Calu3 (cell line): ENCODE measurements around the gene IGFBP6. TPM values are rescaled to one million over a fixed set of nuclear protein-coding genes. Genes with fewer than 3 reads are reported as not detected.

ENCODE experiments used
- BruUV-seq: library from RNA; stranded (reverse); fragments of 400-500 nt; replicated peaks from 2 replicates; lab custom pipeline; 2021; lab: Mats Ljungman, UMichigan
- CTCF ChIA-PET: fragments of 300-600 bp; sonication (Branson Sonifier 250); formaldehyde crosslinking; loops from one replicate; lab custom pipeline; 2022; ENCODE audit warnings: antibody characterized with exemption; lab: Charles Lee
- DNase-seq: peaks from one replicate; pipeline ENCODE4 v3.0.0; 2022
- H3K27ac Mint-ChIP-seq: one replicate; pipeline ENCODE4 v1.8.0; 2022; ENCODE audit warnings: mixed read lengths; ENCODE audit not compliant: unreplicated experiment
- H3K27me3 Mint-ChIP-seq: one replicate; pipeline ENCODE4 v1.8.0; 2022; ENCODE audit warnings: mixed read lengths; ENCODE audit not compliant: unreplicated experiment
- H3K36me3 Mint-ChIP-seq: one replicate; pipeline ENCODE4 v1.8.0; 2022; ENCODE audit warnings: mild to moderate bottlenecking, moderate library complexity, mixed read lengths; ENCODE audit not compliant: insufficient read depth, unreplicated experiment
- H3K4me1 Mint-ChIP-seq: one replicate; pipeline ENCODE4 v1.8.0; 2022; ENCODE audit warnings: mild to moderate bottlenecking, low read depth, mixed read lengths; ENCODE audit not compliant: unreplicated experiment
- H3K4me3 Mint-ChIP-seq: one replicate; pipeline ENCODE4 v1.8.0; 2022; ENCODE audit warnings: mild to moderate bottlenecking, low read depth, moderate library complexity, mixed read lengths; ENCODE audit not compliant: unreplicated experiment
- H3K9me3 Mint-ChIP-seq: one replicate; pipeline ENCODE4 v1.8.0; 2022; ENCODE audit warnings: low read depth, mixed read lengths; ENCODE audit not compliant: unreplicated experiment
- intact Hi-C: fragments of 100-400 bp; cut with micrococcal nuclease; formaldehyde crosslinking; loops from one replicate; pipeline ENCODE4 v1.10.0; 2022; ENCODE audit not compliant: unreplicated experiment
- total RNA-seq: library from RNA; stranded (reverse); gene quantifications from 2 replicates; pipeline ENCODE4 v1.2.3, GENCODE V29; 2022
- TF ChIP-seq, protein P1 (sequence below): fragments of 200-600 bp; IDR thresholded peaks from one replicate; pipeline ENCODE4 v1.8.0; 2022; ENCODE audit warnings: antibody characterized with exemption; ENCODE audit not compliant: unreplicated experiment

The IGFBP6 gene
- total RNA-seq, 1 experiment from 2014 or later = 25.4 TPM

DNA sequence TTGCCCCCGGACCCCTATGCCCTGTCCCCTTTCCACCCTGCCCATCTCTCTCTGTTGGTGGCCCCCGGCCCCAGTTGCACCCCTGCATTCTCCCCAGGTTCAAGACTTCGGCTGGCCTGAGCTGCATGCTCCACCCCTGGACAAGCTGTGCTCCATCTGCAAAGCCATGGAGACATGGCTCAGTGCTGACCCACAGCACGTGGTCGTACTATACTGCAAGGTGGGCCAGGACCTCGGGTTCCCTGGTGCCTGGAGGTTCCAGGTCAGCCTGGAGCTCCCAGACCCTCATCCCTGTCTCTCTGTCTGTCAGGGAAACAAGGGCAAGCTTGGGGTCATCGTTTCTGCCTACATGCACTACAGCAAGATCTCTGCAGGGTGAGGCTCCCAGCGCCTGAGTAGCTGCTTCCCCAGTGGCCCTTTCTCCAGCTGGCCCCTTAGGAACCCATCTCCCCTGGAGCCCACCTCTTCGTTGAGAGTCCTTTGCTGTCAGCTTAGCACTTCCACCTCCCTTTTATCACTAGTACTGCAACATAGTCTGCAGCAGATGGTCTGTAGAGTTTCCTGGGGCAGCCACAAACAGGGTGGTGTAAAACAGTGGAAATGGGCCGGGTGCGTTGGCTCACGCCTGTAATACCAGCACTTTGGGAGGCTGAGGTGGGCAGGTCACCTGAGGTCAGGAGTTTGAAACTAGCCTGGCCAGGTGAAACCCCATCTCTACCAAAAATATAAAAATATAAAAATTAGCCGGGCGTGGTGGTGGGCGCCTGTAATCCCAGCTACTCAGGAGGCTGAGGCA, 41.8 kb upstream of the IGFBP6 start:
- Mint-ChIP-seq H3K36me3 (peaks cover 27% of the 10 kb centered on the region), H3K4me1 (no peaks in the 10 kb centered on the region), H3K27ac (no peak overlapping the region), H3K4me3 (no peak overlapping the region), H3K9me3 (no peaks in the 10 kb centered on the region), H3K27me3 (peaks cover 21% of the 10 kb centered on the region)
- CTCF ChIA-PET = interaction anchor here (0.5 to 1.4 kb wide), 2 partner anchors 8 to 749 kb away, joined by 3 to 5 read pairs; no protein-coding TSS in a partner anchor
- no TSS peak for BruUV-seq
- TF ChIP-seq, protein P1, sequence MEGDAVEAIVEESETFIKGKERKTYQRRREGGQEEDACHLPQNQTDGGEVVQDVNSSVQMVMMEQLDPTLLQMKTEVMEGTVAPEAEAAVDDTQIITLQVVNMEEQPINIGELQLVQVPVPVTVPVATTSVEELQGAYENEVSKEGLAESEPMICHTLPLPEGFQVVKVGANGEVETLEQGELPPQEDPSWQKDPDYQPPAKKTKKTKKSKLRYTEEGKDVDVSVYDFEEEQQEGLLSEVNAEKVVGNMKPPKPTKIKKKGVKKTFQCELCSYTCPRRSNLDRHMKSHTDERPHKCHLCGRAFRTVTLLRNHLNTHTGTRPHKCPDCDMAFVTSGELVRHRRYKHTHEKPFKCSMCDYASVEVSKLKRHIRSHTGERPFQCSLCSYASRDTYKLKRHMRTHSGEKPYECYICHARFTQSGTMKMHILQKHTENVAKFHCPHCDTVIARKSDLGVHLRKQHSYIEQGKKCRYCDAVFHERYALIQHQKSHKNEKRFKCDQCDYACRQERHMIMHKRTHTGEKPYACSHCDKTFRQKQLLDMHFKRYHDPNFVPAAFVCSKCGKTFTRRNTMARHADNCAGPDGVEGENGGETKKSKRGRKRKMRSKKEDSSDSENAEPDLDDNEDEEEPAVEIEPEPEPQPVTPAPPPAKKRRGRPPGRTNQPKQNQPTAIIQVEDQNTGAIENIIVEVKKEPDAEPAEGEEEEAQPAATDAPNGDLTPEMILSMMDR = no peak
- DNase-seq = no peak
- intact Hi-C loops = no loop called here

DNA sequence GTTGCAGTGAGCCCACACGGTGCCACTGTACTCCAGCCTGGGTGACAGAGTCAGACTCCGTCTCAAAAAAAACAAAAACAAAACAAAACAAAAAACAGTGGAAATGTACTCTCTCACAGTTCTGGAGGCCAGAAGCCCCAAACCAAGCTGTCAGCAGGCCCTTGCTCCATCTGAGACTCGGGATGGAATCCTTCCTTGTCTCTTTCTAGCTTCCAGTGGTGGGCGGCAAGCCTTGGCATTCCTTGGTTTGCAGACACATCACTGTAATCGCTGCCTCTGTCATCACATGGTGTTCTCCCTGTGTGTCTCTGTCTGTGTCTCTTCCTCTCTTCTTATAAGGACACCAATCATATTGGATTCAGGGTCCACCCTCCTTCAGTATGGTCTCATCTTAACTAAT, 41.2 kb upstream of the IGFBP6 start:
- Mint-ChIP-seq H3K4me3 (no peak overlapping the region), H3K9me3 (no peaks in the 10 kb centered on the region), H3K36me3 (peaks cover 29% of the 10 kb centered on the region), H3K27me3 (peaks cover 21% of the 10 kb centered on the region), H3K4me1 (peaks cover 4% of the 10 kb centered on the region), H3K27ac (no peak overlapping the region)
- BruUV-seq = no TSS peak
- intact Hi-C loops = no loop called here
- CTCF ChIA-PET = no interaction called here
- no peak for DNase-seq
- TF ChIP-seq, protein P1 = no peak

DNA sequence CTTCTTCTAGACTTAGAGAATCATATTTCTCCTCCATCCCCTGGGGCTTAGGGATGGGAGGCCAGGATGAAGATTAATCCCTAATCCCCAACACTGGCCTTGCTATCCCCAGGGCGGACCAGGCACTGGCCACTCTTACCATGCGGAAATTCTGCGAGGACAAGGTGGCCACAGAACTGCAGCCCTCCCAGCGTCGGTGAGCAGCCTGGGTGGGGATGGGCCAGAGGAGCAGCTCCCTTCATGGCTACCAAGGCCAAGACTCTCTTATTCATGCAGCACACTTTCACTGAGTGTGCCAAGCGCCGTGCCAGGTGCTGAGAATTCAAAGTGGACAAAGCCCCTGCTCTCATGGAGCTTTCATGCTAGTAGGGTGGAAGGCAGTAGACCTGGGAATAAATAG, 40.6 kb upstream of the IGFBP6 start:
- BruUV-seq = no TSS peak
- Mint-ChIP-seq H3K4me3 (no peak overlapping the region), H3K4me1 (peaks cover 10% of the 10 kb centered on the region), H3K9me3 (no peaks in the 10 kb centered on the region), H3K27me3 (peaks cover 21% of the 10 kb centered on the region), H3K27ac (peak overlapping the region; percentile 16), H3K36me3 (peaks cover 33% of the 10 kb centered on the region)
- intact Hi-C loops = no loop called here
- no peak for DNase-seq
- CTCF ChIA-PET = interaction anchor here (0.6 kb wide), 1 partner anchor 350 kb away, joined by 3 read pairs; no protein-coding TSS in a partner anchor
- TF ChIP-seq, protein P1 = no peak

DNA sequence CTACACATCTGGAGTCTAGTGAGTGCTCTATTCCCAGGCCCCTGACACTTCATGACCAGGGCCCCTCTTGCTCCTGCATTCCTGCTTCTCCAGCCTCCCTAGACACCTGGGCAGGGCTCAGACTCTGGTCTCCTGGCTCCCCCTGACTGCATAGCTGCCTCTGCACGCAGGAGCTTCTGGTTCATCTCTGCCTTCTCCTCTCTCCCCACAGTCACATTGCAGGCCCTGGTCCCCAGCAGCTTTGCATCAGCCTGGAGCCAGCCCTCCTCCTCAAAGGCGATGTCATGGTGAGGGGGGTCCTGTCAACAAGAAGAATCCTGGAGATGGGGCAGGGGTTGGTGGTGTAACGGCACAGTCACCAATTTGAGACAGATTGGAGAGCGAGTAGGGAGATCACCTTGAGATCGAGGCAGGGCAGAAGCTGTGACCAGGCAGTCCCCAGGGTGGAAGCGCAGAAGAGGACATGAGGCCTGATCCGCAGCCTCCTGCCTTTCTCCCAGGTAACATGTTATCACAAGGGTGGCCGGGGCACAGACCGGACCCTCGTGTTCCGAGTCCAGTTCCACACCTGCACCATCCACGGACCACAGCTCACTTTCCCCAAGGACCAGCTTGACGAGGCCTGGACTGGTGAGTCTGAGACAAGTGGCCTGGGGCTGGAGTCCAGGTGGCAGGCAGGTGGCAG, 39.5 kb upstream of the IGFBP6 start:
- Mint-ChIP-seq H3K27ac (peak overlapping the region; percentile 16), H3K4me3 (no peak overlapping the region), H3K4me1 (peaks cover 16% of the 10 kb centered on the region), H3K9me3 (no peaks in the 10 kb centered on the region), H3K36me3 (peaks cover 28% of the 10 kb centered on the region), H3K27me3 (peaks cover 21% of the 10 kb centered on the region)
- TF ChIP-seq, protein P1 = no peak
- CTCF ChIA-PET = no interaction called here
- DNase-seq = no peak
- intact Hi-C loops = no loop called here
- no TSS peak for BruUV-seq
